Myocyte (in vitro differentiated cells): ENCODE data around the gene RBP2. TPM values are rescaled to one million over a fixed set of nuclear protein-coding genes. Genes with fewer than 3 reads are reported as not detected.
A peak's percentile ranks its signal among the peaks of the same experiment; 100 is the strongest.
"Not testable (repeated sequence)": the region's sequence is repeated elsewhere in the genome, so short reads cannot be mapped to it uniquely, and the experiment has no call there.

Experiments used
- DNase-seq: peaks from one replicate; pipeline ENCODE4 v3.0.0-alpha.2; 2012; ENCODE audit warnings: low read depth
- total RNA-seq: library from RNA; depleted of rRNA; stranded (reverse); fragments of >200 nt; gene quantifications from 2 replicates; pipeline ENCODE4 v1.2.3, GENCODE V29; 2014

The RBP2 gene
- total RNA-seq, 1 donor from 2014 or later = 0.78 TPM

DNA sequence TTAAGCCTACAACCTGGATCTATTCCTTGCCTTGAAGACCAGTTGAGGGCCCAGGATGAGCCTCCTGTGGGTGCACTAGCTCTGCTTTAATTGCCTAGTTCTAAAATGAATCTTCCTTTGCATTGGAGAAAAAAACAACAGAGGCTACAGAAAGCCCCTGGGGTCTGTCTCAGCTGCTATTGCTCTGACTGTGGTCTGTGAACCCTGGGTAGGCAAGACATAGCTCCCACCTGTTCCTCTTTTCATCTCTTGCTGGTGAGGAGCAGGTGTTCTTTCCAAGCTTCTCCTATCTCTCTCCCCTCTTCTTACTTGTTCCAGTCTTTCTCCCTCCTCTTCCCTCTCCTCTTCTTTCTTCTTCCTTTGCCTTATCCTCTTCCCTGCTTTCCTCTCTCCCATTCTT lies 28.8 kb downstream of the RBP2 start:
- peak; percentile 87 for DNase-seq

DNA sequence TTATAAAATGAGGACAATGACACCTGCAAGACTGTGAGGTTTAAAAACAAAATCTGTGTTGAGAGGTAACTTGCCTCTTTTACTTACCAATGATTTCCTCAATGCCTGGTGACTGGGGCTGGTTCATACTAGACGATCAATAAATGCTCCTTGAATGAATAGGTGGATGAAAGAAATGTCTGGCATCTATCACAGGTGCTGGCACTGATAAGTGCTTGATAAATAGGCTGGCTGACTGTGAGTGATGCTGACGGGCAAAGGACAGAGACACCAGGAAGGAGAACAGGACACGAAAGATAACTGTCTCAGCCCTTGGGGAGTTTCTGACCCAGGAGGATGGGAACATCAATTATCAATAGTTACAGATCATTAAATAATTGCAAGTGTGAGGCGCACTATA lies 31.9 kb downstream of the RBP2 start:
- no peak for DNase-seq

DNA sequence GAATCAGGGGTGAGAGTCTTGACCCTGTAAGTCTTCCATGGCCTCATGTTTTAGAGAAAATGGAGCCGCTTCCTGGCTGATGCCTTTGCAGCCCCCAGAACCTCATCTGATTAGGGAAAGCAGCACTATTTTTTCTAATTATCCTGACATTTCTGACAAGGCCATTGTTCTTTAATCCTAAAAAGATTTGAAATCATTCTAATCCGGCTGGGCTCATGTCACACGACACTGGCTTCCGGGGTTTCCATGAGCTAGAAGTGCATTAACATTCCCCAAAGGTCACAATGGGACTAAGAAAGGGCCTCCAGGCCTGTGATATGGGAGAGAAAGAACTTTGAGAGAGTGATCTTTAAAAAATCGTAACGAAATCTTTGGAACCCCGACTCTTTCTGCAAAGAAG lies 33.1 kb downstream of the RBP2 start:
- DNase-seq = no peak

DNA sequence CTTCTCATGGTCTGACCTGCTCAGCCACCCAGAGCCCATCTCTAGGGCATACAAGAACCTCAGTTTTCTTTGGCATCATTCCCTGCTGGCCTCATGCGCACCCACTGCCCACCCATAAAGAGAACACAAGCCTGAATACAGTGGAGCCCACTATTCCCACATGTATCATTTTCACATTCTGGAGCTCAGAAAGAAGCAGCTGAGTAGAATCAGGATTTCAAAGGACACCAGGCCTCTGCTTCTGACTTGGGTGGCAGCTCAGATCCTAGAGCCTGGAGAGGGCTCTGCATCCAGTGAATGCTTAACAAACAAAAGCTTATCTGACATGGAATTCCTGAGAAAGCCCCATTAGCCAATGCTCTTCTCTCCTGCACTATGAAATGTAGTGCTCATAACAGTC lies 34.7 kb downstream of the RBP2 start:
- DNase-seq = peak; percentile 64

DNA sequence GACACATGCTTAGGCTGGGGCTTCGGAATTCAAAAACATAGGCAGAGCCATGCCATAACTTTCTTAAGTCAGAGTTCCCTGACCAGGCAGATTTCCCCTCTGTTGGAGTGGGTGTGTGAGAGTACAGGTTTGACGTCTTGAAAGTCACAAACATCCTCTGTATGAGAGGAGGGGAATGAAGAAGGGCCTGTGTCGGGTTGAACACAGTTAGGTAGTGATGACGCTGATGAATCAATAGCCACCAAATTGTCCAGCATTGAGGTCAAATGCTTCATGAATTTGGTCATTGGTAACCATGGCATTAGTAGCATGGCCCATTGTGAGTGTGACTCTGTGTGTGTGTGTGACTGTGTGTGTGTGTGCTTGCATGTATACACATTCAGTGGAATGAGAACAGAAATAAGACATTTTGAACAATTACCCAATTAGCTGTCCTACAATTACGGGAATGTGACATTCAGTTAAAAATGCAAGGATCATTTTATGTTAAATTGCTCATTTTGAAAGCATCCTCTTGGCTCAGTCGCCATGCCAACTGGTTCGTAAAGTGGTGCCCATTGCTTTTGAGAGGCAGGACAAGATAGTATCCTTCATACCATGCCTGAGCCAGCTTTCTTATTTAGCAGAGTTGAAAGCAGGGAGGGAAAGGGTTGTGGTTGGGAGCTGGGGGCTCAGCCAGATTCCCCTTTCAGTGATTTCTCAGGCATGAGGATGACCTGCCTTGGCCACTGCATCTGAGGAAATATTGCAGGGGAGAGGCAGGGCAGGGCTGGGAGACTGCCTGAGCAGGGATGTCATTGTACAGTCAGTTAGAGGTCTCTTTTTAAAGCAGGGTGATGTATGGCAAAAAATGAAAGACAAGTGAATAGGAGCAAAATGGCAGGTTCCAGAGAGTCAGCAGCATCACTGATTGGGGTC lies 35.4 kb downstream of the RBP2 start:
- DNase-seq = peak; percentile 54

DNA sequence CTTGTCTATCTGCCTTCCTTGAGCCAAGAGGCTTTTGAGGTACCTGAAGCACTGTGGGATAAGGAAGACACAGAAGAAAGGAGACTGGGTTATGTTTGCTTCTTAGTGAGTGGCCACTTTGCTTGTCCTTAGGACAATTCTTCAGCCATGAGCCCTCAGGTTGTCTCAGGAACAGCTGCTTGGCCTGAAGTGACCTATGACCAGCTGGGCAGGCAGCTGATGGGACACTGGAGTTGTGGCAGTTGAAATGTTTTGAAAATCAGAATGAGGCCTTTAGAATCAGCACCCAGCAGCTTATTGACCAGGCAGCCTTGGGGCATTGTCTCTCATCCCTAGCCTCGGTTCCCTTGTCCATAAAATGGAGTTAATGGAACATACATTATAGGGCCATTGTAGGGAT lies 37.0 kb downstream of the RBP2 start:
- DNase-seq = peak; percentile 91

DNA sequence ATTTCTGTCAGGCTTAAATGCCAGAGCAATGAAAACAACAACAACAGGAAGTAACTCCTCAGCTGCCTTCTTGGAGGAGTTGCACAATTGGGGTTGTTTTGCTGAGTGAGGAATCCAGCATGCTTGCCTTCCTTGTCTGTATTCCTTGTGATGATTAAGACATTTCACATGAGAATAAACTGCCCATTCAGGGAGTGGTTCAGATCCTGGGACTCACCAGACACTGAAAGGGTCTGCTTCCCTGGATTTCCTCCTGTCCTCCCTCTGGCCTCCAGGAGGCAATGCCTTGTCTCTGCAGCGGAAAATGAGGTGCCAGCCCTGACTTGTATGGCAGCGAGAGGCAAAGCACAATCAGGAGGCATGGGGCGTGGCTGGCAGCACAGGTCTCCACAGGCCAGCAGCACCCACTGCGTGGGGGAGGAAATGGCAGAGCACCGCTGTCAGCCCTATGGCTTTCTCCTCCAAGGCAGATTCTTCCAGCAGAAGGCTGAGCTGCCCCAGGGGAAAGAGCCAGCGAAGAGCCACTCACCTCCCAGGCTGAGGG lies 41.5 kb downstream of the RBP2 start:
- DNase-seq = peak; percentile 54

DNA sequence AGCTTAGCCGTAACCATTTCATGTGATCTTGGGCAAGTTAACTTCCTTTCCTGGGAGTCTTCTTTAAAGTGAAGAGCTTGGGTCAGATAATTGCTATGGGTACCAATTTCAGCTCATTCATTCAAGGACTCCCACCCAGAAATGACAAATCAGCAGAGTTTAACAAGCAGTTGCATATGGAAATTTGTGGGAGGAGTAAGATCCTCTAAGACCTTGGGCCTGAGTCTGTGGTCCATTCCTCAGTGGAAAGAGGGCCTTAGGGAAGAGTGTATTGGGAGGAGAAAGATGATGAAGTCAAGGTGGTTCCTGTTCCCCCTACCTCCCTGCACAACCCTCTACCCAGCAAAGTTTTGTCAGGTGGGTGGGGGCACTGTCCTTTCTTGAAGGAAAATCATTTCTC lies 42.1 kb downstream of the RBP2 start:
- DNase-seq = no peak

DNA sequence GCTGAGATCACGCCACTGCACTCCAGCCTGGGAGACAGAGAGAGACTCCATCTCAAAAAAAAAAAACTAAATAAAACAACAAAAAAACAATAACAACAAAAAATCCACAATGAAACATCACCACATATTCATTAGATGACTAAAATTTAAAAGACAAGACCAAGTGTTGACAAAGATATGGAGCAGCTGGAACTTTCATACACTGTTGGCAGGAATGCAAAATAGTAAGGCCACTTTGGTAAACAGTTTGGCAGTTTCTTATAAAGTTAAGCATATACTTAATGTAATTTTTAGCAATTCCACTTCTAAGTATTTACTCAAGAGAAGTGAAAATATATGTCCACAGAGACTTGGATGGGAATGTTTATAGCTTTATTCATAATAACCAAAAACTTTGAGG lies 43.2 kb downstream of the RBP2 start:
- DNase-seq = no peak

DNA sequence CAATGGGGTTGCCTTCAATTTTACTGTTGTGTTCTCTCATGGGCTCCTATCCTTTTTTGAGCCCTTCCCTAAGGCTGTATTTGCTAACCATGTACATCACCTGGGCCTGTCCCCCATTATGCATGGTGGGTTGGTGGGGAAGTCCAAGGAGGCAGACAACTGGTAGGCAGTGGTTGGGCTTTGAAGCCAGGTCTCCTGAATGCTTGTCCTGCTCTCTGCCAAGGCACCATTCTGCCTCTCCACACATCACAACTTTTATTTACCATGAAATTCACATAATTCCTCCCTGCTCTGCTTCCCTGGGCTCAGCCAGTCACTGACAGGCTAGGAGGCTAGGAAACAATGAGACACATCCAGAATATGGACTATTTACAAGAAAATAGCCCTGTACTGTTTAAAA lies 45.8 kb downstream of the RBP2 start:
- no peak for DNase-seq

DNA sequence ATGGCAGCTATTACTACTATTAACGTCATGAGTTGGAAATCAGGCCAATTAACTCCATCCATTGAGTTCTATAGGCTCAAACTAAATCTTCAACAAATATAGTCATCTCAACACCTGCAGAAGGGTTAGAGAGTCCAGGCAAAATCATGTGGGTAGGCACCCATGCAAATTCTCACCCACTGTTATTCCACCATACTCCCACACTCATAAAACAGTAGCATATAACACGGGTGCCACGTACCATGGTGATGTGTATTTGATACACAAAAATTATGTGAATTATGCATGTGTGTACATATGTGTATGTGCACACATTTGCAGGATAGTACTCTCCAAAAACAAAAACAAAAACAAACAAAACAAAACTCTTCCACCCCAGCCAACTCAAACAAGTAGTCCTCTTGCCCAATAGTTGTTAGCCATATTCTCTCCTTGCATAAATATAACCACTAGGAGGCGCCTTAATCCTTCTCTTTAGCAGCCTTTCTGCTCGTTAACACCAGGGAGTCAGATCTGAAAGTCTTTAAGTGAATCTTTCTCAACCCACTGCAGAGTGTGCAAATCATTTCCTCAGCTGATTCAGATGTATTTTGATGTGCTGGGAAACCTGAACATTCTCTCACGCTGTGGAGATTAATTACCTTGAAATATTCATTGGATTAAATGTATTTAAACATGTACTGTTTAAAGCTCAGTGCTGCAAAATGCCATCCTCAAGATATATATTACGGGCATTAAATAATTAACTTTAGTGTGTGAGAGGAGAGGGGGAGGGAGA lies 48.8 kb downstream of the RBP2 start:
- DNase-seq = peak; percentile 88

DNA sequence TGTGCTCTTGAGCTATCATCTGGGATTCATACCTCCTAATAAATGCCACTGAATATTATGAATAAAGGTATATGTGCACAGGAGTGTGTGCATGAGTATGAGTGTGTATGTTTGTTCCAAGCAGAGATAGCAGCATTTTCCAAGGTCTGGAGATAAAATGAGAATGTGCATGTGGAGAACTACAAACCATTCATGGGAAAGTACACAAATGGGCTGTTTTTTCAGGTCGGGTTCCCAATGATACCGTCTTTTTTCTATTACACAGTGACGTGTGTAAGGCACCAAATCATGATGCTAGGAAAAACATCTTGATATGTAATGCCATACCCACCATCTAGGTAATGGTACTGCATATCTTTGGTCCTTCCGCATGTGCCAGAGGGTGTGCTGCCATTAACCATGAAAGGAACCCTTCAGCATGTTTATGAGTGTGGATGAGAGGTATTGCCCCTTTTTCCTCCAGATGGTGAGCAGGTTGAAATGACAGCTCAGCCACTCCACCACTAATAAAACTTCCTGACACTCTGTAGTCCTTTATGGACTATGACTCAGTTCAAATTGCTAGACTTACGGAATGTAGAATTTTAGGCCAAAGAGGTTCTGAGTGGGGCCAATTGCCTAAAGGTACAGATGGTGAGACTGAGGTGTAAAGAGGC lies 50.4 kb downstream of the RBP2 start:
- no peak for DNase-seq

DNA sequence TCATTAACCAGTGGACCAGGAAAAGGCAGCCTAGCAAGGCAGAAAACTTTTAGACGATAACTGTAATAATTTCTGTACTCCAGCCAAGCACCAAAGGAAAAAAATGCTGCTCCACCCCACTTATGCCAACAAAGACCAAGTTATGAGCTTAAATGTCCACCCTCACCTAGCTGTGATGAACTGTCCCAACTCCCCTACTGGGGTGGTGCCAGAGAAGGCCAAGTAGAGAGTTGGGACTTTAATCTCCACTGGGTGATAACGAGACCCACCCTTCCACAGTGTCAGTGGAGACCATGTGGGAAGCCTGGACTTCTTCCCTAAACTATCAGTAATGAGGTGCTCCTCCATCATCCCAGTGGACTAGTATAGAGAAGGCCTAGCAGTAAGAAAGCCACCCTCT lies 53.1 kb downstream of the RBP2 start:
- DNase-seq = no peak

DNA sequence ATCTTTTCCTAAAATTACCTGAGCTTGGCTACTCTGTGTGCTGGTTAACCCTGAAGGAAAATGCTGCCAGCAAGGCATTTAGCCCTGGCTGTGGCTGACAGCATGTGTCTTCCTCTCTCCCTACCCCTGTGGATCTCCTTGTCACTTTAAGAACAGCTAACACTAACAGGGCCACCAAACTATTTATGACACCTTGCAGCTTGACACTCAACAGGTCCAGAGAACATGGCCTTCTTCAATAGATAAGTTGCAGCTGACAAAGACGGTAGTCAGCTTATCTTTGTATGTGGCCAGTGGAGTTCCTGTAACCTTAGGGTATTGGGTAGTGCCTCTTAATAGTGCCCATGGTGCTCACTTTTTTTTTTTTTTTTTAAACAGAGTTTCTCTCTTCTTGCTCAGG lies 54.9 kb downstream of the RBP2 start:
- DNase-seq = no peak

DNA sequence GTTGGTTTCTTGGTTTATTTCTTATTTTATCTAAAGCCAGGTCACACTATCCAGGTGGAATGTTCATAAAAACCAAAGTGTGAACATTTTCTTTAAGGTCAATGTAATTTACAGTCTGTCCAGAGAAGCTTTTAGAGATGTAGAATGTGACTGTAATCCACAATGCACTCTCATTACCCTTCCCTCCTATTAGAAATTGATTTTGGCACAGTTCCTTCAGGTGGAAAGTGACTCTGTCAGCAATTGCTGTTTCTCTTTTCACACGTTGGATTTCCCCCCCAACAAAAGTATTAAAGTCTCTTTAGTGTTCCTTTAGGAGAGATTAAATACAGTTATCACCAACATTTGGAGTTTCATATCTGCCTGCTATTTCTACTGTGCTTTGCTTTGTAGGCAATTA lies 55.3 kb downstream of the RBP2 start:
- no peak for DNase-seq

DNA sequence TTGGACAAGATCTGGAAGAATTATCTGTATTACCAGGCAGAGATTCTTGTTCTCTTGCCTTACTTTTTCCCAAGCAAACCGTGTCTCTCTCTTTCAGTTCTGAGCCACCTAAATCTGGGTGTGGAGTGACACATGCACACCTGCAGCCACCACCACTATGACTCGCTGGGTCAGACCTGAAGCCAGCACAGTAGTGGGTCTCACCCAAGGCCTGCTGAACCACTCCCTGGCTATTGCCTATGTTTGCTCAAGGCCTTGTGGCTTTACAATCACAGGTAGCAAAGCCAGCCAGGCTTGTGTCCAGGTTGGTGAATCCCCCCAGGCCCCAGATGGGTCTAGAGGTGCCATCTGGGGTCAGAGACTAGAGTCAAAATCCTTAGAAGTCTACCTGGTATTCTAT lies 58.2 kb downstream of the RBP2 start:
- peak; percentile 13 for DNase-seq

DNA sequence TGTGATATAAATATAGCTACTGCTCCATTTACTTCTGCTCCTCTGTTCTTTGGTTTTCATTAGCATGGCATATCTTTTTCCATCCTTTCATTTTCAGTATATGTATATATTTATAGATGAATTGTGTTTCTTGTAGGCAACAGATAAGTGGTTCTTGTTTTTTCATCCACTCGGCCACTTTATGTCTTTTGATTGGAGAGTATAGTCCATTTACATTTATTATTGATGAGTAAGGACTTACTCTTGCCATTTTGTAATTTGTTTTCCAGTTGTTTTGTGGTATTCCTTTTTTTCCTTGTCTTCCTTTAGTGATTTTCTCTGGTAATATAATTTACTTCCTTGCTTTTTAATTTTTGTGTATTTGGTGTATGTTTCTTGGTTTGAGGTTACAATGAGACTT lies 60.0 kb downstream of the RBP2 start:
- DNase-seq = no peak

DNA sequence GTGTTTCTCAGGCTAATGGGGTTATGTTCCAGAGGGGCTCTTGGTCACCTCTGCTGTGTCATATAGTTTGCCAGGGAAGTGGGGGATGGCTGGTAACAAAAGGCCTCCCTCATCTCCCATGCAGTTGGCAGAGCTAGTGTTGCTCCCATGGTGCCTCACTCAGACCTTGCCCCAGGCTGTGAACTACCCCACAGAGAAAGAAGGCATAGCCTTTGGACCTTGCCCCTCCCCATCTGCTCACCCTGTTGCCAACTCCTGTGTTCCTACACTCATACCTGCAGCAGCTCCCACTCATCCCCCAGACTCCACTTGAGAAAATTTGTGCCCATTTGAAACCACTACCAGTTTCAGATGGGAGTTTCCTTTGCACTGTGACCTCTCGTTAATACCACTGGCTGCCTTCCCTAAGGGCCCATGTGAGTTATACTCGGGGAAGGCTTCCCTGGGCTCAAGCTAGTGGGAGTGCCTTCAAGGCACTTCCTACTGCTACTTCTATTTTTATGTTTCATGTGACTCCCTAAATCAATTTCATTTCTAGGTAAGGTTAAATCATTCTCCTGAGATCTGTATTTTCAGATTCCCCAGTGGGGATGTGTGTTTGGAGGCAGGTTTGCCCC lies 61.6 kb downstream of the RBP2 start:
- DNase-seq = no peak

DNA sequence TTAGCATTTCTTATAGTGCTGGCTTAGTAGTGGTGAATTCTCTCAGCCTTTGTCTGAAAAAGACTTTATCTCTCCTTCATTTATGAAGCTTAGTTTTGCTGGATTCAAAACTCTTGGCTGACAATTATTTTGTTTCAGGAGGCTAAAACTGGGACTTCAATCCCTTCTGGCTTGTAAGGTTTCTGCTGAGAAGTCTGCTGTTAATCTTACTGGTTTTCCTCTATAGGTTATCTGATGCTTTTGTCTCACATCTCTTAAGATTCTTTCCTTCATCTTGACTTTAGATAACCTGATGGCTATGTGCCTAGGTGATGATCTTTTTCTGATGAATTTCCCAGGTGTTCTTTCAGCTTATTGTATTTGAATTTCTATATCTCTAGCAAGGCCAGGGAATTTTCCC lies 63.4 kb downstream of the RBP2 start:
- DNase-seq = not testable (repeated sequence)
